Measurements from ENCODE around the gene MIGA1.

Gene MIGA1

DNA sequence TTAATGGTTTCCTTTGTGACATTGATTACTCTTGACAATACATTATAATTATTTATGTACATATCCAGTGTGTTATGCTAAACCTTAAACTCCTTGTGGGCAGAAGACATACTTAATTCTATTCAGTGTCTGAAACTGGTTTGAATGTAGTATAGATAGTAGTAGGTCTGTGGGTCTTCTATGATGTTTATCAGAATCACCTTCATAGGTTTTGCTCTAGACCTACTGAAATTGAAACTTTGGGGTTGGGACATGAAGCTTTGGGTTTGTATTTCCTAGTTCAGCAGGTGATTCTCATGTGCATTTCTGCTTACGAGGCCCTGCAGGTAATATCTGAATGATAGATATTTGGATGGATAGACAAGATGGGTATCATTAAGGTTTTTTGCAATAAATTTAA lies 48.6 kb downstream of the MIGA1 start:
- no peak for DNase-seq (ENCODE audit: low read depth)
- no peak overlapping the region for H3K4me3 ChIP-seq (ENCODE audit: low read depth, low read length)
- TF ChIP-seq POLR2A (IDR thresholded peaks at IDR 0.05; ENCODE audit: extremely low read depth, insufficient read length) = no peak
- no peak for TF ChIP-seq MYC (IDR thresholded peaks at IDR 0.05; ENCODE audit: low read depth, low read length)
- TF ChIP-seq, protein P1, sequence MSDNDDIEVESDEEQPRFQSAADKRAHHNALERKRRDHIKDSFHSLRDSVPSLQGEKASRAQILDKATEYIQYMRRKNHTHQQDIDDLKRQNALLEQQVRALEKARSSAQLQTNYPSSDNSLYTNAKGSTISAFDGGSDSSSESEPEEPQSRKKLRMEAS (IDR thresholded peaks at IDR 0.05; ENCODE audit: low read depth, low read length) = no peak
- TF ChIP-seq, protein P2, sequence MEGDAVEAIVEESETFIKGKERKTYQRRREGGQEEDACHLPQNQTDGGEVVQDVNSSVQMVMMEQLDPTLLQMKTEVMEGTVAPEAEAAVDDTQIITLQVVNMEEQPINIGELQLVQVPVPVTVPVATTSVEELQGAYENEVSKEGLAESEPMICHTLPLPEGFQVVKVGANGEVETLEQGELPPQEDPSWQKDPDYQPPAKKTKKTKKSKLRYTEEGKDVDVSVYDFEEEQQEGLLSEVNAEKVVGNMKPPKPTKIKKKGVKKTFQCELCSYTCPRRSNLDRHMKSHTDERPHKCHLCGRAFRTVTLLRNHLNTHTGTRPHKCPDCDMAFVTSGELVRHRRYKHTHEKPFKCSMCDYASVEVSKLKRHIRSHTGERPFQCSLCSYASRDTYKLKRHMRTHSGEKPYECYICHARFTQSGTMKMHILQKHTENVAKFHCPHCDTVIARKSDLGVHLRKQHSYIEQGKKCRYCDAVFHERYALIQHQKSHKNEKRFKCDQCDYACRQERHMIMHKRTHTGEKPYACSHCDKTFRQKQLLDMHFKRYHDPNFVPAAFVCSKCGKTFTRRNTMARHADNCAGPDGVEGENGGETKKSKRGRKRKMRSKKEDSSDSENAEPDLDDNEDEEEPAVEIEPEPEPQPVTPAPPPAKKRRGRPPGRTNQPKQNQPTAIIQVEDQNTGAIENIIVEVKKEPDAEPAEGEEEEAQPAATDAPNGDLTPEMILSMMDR (IDR thresholded peaks at IDR 0.05; ENCODE audit: low read depth, low read length) = no peak

DNA sequence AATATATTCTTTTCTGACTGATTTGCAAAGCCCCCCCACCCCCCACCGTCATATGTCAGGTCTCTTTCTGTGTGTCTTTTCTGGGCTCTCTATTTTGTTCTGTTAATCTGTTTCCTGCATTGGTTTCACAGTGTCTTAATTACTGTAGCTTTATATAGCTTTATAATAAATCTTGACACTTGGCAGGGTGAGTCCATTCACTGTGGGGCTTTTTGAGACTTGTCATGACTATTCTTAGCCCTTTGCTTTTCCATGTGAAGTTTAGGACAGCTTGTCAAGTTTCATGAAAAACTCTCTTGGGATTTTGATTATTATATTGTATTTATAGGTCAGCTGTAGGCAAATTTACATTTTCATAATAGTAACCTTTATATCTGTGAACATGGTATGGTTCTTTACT lies 50.4 kb downstream of the MIGA1 start:
- H3K4me3 ChIP-seq (ENCODE audit: low read depth, low read length) = no peak overlapping the region
- TF ChIP-seq POLR2A (IDR thresholded peaks at IDR 0.05; ENCODE audit: extremely low read depth, insufficient read length) = no peak
- TF ChIP-seq, protein P2 (IDR thresholded peaks at IDR 0.05; ENCODE audit: low read depth, low read length) = no peak
- TF ChIP-seq, protein P1 (IDR thresholded peaks at IDR 0.05; ENCODE audit: low read depth, low read length) = no peak
- no peak for TF ChIP-seq MYC (IDR thresholded peaks at IDR 0.05; ENCODE audit: low read depth, low read length)
- no peak for DNase-seq (ENCODE audit: low read depth)

DNA sequence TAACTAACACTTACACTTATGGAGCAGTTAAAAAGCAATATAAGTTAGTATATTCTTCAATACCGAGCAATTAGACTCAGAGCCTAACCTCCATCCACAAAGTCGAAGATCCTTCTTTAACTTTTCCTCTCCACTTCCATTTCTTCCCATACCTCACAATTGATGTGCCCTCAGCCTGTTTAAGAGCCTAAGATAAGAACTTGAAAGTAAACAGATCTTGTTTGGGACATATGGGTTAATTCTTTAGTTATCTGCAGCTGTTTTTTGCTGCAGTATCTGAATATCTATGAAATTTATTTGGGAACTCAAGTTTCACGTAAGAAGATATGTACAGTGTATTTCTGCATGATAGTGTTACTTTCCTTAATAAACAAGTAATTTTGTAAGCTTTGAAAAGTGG lies 51.5 kb downstream of the MIGA1 start:
- TF ChIP-seq, protein P2 (IDR thresholded peaks at IDR 0.05; ENCODE audit: low read depth, low read length) = no peak
- TF ChIP-seq MYC (IDR thresholded peaks at IDR 0.05; ENCODE audit: low read depth, low read length) (no peak), POLR2A (IDR thresholded peaks at IDR 0.05; ENCODE audit: extremely low read depth, insufficient read length) (no peak)
- TF ChIP-seq, protein P1 (IDR thresholded peaks at IDR 0.05; ENCODE audit: low read depth, low read length) = no peak
- H3K4me3 ChIP-seq (ENCODE audit: low read depth, low read length) = no peak overlapping the region
- DNase-seq (ENCODE audit: low read depth) = no peak

DNA sequence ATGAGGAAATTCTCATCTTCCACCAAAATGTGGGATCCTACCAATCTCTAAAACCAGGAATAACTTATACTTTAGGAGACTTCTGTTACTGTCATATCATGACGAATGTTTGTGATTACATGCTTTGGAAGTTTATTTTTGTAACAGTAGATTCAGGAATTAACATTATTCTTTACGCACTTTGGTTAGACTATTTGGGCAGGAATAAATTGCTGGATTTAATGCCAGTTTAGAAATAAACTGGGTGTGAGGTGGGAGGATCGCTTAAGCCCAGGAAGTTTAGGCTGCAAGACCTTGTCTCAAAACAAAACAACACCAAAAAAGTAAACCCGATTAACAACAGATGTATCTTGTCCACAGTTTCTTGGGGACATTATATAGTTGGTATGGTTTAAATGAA lies 52.1 kb downstream of the MIGA1 start:
- TF ChIP-seq MYC (IDR thresholded peaks at IDR 0.05; ENCODE audit: low read depth, low read length) (no peak), POLR2A (IDR thresholded peaks at IDR 0.05; ENCODE audit: extremely low read depth, insufficient read length) (no peak)
- TF ChIP-seq, protein P2 (IDR thresholded peaks at IDR 0.05; ENCODE audit: low read depth, low read length) = no peak
- TF ChIP-seq, protein P1 (IDR thresholded peaks at IDR 0.05; ENCODE audit: low read depth, low read length) = no peak
- no peak overlapping the region for H3K4me3 ChIP-seq (ENCODE audit: low read depth, low read length)

DNA sequence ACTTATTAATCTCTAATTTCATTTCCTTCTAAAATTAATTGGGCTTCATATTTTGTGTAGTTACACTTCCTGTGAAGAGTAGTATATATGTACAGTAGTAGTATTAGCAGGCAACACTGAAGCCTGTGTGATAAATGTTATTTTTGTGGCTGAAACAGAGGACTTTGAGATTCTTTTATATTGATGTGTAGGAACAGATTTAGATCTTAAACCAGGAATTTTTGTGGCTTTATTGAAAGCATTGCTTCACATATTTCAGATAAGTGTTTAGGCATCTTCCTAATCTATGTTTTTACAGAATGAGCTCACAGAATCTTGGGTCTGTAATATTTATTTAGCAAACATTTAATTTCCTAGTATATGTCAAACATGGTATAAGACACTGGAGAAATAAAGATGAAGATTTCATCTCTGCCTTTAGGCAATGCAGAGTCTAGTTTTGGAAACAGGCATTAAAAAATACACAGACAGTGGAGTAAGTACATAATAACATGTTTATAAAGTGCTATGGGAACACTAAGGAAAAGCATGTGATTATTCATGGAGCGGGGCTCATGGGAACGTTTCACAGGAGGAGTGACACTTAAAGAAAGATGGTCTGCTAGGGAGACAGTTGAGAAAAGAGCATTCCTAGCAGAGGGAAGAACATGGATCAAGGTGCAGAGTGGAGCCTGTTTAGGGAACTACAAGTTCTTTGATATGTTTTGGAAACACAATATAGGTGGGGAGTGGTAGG lies 52.7 kb downstream of the MIGA1 start:
- no peak for DNase-seq (ENCODE audit: low read depth)

More for the DNA sequence above, 52.1 kb downstream of the MIGA1 start:
- no peak for DNase-seq (ENCODE audit: low read depth)

More for the DNA sequence above, 52.7 kb downstream of the MIGA1 start:
- TF ChIP-seq, protein P2 (IDR thresholded peaks at IDR 0.05; ENCODE audit: low read depth, low read length) = no peak
- TF ChIP-seq, protein P1 (IDR thresholded peaks at IDR 0.05; ENCODE audit: low read depth, low read length) = no peak
- TF ChIP-seq MYC (IDR thresholded peaks at IDR 0.05; ENCODE audit: low read depth, low read length) (no peak), POLR2A (IDR thresholded peaks at IDR 0.05; ENCODE audit: extremely low read depth, insufficient read length) (no peak)
- H3K4me3 ChIP-seq (ENCODE audit: low read depth, low read length) = no peak overlapping the region
